Body of pancreas (tissue), 4 donors: ENCODE data around the gene SLC24A1. TPM values are rescaled to one million over a fixed set of nuclear protein-coding genes. Genes with fewer than 3 reads are reported as not detected.

Experiments
- ATAC-seq: fragments of 150-250 bp; one replicate; pipeline ENCODE4 v1.9.1; 2016
- DNase-seq, 4 donors: peaks; one replicate each; pipeline ENCODE4 v3.0.0-alpha.2; 2019
- H3K27ac ChIP-seq, 4 donors: fragments of 200-600 bp; sonication (generic); 1 replicate in 3 of 4; 2 replicates in 1 of 4; pipeline versions ENCODE4 v1.5.1 to v1.6.1; 2016 to 2019; ENCODE audit warnings: mild to moderate bottlenecking in 1 of 4, mixed read lengths in 1 of 4, moderate library complexity in 1 of 4
- H3K27me3 ChIP-seq, 2 donors: fragments of 200-600 bp; sonication (generic); one replicate each; pipeline ENCODE4 v1.6.0; 2016; ENCODE audit warnings: mild to moderate bottlenecking in 1 of 2
- H3K36me3 ChIP-seq, 2 donors: fragments of 200-600 bp; sonication (generic); replicated peaks in 1 of 2; 2 replicates each; pipeline ENCODE4 v1.5.1; 2016; ENCODE audit warnings: low read depth in 2 of 2; ENCODE audit not compliant: insufficient read depth in 1 of 2
- H3K4me1 ChIP-seq: fragments of 200-600 bp; sonication (generic); one replicate; pipeline ENCODE4 v1.6.0; 2016
- H3K4me3 ChIP-seq, 2 donors: fragments of 200-600 bp; sonication (generic); 1 replicate in 1 of 2; 2 replicates in 1 of 2; pipeline ENCODE4 v1.5.1; 2016 to 2019
- H3K9me3 ChIP-seq, 3 donors: fragments of 200-600 bp; sonication (generic); 1 replicate in 2 of 3; 2 replicates in 1 of 3; pipeline ENCODE4 v1.5.1; 2016
- CTCF ChIP-seq, 7 experiments: fragments of 450-650 bp in 4 of 7; fragments of 200-600 bp in 3 of 7; sonication (generic) in 3 of 7; IDR thresholded peaks; one replicate each; pipeline ENCODE4 v1.5.1; 2016 to 2019; ENCODE audit warnings: antibody characterized with exemption in 7 of 7
- POLR2A ChIP-seq, 3 donors: fragments of 450-650 bp; IDR thresholded peaks; one replicate each; pipeline ENCODE4 v1.6.1; 2016; ENCODE audit warnings: antibody characterized with exemption in 3 of 3, mild to moderate bottlenecking in 2 of 3
- WGBS, 2 donors: methylation state at CpG; one replicate each; pipeline ENCODE4 v1.1.5; 2017; 5-methylcytosine and 5-hydroxymethylcytosine counted together
- intact Hi-C: fragments of 100-400 bp; cut with DNase I; formaldehyde crosslinking; loops from one replicate; pipeline ENCODE4 v1.15.1; 2023
- total RNA-seq, 2 donors: library from RNA; depleted of rRNA; stranded (reverse); fragments of >200 nt; gene quantifications; one replicate each; pipeline ENCODE4 v1.1.0, GENCODE V29; 2016

Gene SLC24A1
- total RNA-seq, 2 donors from 2014 or later = 3.6 to 9.6 TPM

GRCh38 chr15:65675551-65675950 is 53.8 kb downstream of the SLC24A1 start:
- WGBS, 2 donors = 88 to 90% methylated on average over 1 of the region's 1 CpG
- Histone ChIP-seq H3K36me3 (peaks cover 0 to 11% of the 10 kb centered on the region in 2 donors), H3K4me3 (no peak overlapping the region), H3K4me1 (no peaks in the 10 kb centered on the region), H3K9me3 (no peaks in the 10 kb centered on the region), H3K27me3 (no peaks in the 10 kb centered on the region), H3K27ac (no peak overlapping the region)
- DNase-seq = no peak
- no peak for ATAC-seq
- intact Hi-C loops = no loop called here
- TF ChIP-seq CTCF (IDR thresholded peaks at IDR 0.05) (no peak), POLR2A (IDR thresholded peaks at IDR 0.05) (no peak)

GRCh38 chr15:65676123-65676522 is 54.4 kb downstream of the SLC24A1 start:
- ATAC-seq (no peak), DNase-seq (no peak)
- TF ChIP-seq CTCF (IDR thresholded peaks at IDR 0.05) (no peak), POLR2A (IDR thresholded peaks at IDR 0.05) (no peak)
- Histone ChIP-seq H3K4me3 (no peak overlapping the region), H3K27ac (no peak overlapping the region), H3K4me1 (no peaks in the 10 kb centered on the region), H3K36me3 (peaks cover 0 to 8% of the 10 kb centered on the region in 2 donors), H3K27me3 (no peaks in the 10 kb centered on the region), H3K9me3 (no peaks in the 10 kb centered on the region)
- intact Hi-C loops = no loop called here
- WGBS, 2 donors = 84 to 89% methylated on average over 2 of the region's 2 CpGs

GRCh38 chr15:65680544-65680943 is 58.8 kb downstream of the SLC24A1 start:
- Histone ChIP-seq H3K9me3 (no peaks in the 10 kb centered on the region), H3K27ac (no peak overlapping the region), H3K27me3 (no peaks in the 10 kb centered on the region), H3K36me3 (peaks cover 0 to under 1% of the 10 kb centered on the region in 2 donors), H3K4me1 (no peaks in the 10 kb centered on the region), H3K4me3 (no peak overlapping the region)
- 98 to 100% methylated on average over 1 of the region's 1 CpG for WGBS, 2 donors
- ATAC-seq (no peak), DNase-seq (no peak)
- TF ChIP-seq POLR2A (IDR thresholded peaks at IDR 0.05) = no peak
- TF ChIP-seq CTCF (IDR thresholded peaks at IDR 0.05) = no peak
- intact Hi-C loops = no loop called here

- WGBS, 2 donors = 84 to 88% methylated on average over 2 of the region's 2 CpGs
- intact Hi-C loops = no loop called here
Measured at GRCh38 chr15:65682404-65682911, 60.7 kb downstream of the SLC24A1 start.

More at GRCh38 chr15:65682404-65682911, 60.7 kb downstream of the SLC24A1 start:
- DNase-seq (no peak), ATAC-seq (no peak)
- Histone ChIP-seq H3K27ac (no peak overlapping the region), H3K4me3 (no peak overlapping the region), H3K4me1 (no peaks in the 10 kb centered on the region), H3K9me3 (no peaks in the 10 kb centered on the region), H3K27me3 (no peaks in the 10 kb centered on the region), H3K36me3 (no peaks in the 10 kb centered on the region)
- TF ChIP-seq POLR2A (IDR thresholded peaks at IDR 0.05) = no peak
- TF ChIP-seq CTCF (IDR thresholded peaks at IDR 0.05) = no peak
